Gastroesophageal sphincter (tissue), 3 donors: ENCODE results near the gene RGS2.

Experiments
- EP300 ChIP-seq: sonication (generic); formaldehyde crosslinking; IDR thresholded peaks from one replicate; pipeline ENCODE4 v1.6.1; 2017; ENCODE audit warnings: antibody characterized with exemption, mild to moderate bottlenecking
- POLR2A ChIP-seq, 2 donors: fragments of 450-650 bp; IDR thresholded peaks; one replicate each; pipeline ENCODE4 v1.6.1; 2017; ENCODE audit warnings: antibody characterized with exemption in 2 of 2, mild to moderate bottlenecking in 2 of 2, moderate library complexity in 1 of 2
- POLR2AphosphoS5 ChIP-seq: sonication (generic); formaldehyde crosslinking; IDR thresholded peaks from one replicate; pipeline ENCODE4 v1.6.1; 2017; ENCODE audit warnings: antibody characterized with exemption
- TF ChIP-seq, protein P1 (sequence below), 4 experiments: fragments of 200-600 bp in 2 of 4; fragments of 450-650 bp in 2 of 4; sonication (generic) in 1 of 4; IDR thresholded peaks; one replicate each; pipeline ENCODE4 v1.5.1; 2017 to 2019; ENCODE audit warnings: antibody characterized with exemption in 4 of 4, mild to moderate bottlenecking in 2 of 4, moderate library complexity in 2 of 4

GRCh38 chr1:192797143-192797542 lies 11.7 kb upstream of the RGS2 start:
- TF ChIP-seq EP300 (no peak), POLR2AphosphoS5 (no peak), POLR2A (IDR thresholded peaks at IDR 0.05) (no peak)
- TF ChIP-seq, protein P1, sequence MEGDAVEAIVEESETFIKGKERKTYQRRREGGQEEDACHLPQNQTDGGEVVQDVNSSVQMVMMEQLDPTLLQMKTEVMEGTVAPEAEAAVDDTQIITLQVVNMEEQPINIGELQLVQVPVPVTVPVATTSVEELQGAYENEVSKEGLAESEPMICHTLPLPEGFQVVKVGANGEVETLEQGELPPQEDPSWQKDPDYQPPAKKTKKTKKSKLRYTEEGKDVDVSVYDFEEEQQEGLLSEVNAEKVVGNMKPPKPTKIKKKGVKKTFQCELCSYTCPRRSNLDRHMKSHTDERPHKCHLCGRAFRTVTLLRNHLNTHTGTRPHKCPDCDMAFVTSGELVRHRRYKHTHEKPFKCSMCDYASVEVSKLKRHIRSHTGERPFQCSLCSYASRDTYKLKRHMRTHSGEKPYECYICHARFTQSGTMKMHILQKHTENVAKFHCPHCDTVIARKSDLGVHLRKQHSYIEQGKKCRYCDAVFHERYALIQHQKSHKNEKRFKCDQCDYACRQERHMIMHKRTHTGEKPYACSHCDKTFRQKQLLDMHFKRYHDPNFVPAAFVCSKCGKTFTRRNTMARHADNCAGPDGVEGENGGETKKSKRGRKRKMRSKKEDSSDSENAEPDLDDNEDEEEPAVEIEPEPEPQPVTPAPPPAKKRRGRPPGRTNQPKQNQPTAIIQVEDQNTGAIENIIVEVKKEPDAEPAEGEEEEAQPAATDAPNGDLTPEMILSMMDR (IDR thresholded peaks at IDR 0.05), result no peak
